Osteoblast (primary cell): Measurements from ENCODE around the gene PSMD10. TPM values are rescaled to one million over a fixed set of nuclear protein-coding genes. Genes with fewer than 3 reads are reported as not detected.

ENCODE experiments used
- DNase-seq: peaks from one replicate; pipeline ENCODE4 v3.0.0; 2011; ENCODE audit warnings: low spot score, mixed read lengths; ENCODE audit not compliant: insufficient read length; ENCODE audit errors: missing footprints
- H2AFZ ChIP-seq: 2 replicates; pipeline ENCODE4 v1.6.0; 2011; ENCODE audit warnings: mild to moderate bottlenecking, low read length
- H3K27ac ChIP-seq: 2 replicates; pipeline ENCODE4 v1.5.1; 2011; ENCODE audit warnings: mild to moderate bottlenecking, low read depth, low read length, moderate library complexity
- H3K27me3 ChIP-seq: 2 replicates; pipeline ENCODE4 v1.6.0; 2012; ENCODE audit warnings: mild to moderate bottlenecking, control low read depth, inconsistent platforms, low read length, moderate library complexity; ENCODE audit not compliant: insufficient read depth
- H3K36me3 ChIP-seq: 2 replicates; pipeline ENCODE4 v1.5.1; 2011; ENCODE audit warnings: mild to moderate bottlenecking, low read length, control low read depth, moderate library complexity; ENCODE audit not compliant: insufficient read depth
- H3K4me1 ChIP-seq: 2 replicates; pipeline ENCODE4 v1.5.1; 2011; ENCODE audit warnings: mild to moderate bottlenecking, low read length, control low read depth, moderate library complexity; ENCODE audit not compliant: insufficient read depth
- H3K4me2 ChIP-seq: 2 replicates; pipeline ENCODE4 v1.6.0; 2011; ENCODE audit warnings: mild to moderate bottlenecking, low read length; ENCODE audit not compliant: insufficient read depth
- H3K4me3 ChIP-seq: fragments of 200-600 bp; sonication (generic); 3 replicates; pipeline ENCODE4 v1.5.1; 2012; ENCODE audit warnings: mild to moderate bottlenecking, low read length, inconsistent platforms; ENCODE audit not compliant: insufficient read depth
- H3K79me2 ChIP-seq: 2 replicates; pipeline ENCODE4 v1.6.0; 2012; ENCODE audit warnings: mild to moderate bottlenecking, low read length, control low read depth, inconsistent platforms; ENCODE audit not compliant: insufficient read depth
- H3K9me3 ChIP-seq: 2 replicates; pipeline ENCODE4 v1.5.1; 2011; ENCODE audit warnings: low read depth, low read length, control low read depth
- H4K20me1 ChIP-seq: 2 replicates; pipeline ENCODE4 v1.6.0; 2012; ENCODE audit warnings: mild to moderate bottlenecking, low read length, control low read depth; ENCODE audit not compliant: insufficient read depth
- total RNA-seq: library from RNA; depleted of rRNA; stranded (reverse); fragments of >200 nt; gene quantifications from 2 replicates; pipeline ENCODE4 v1.2.3, GENCODE V29; 2012
- TF ChIP-seq, protein P1 (sequence below): IDR thresholded peaks from 2 replicates; pipeline ENCODE4 v1.5.1; 2011; ENCODE audit warnings: mild to moderate bottlenecking, low read depth, low read length, moderate library complexity; ENCODE audit errors: extremely low read depth

PSMD10 gene
- total RNA-seq, 1 donor: 60.8 TPM

DNA sequence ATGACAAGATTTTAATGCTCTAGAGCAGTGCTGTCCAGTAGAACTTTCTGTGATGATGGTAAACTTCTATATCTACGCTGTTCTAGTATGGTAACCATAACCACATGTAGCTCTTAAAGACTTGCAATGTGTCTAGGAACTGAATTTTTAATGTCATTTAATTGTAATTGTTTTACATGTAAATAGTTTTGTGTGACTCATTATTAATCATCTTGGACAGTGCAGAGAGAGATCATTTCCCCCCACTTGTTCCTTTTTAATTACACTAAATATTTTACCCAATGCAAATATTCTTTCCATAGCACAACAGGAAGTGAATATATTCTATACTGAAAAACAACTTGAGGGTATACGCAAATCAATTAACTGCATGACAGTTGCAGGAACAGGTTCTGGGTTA lies 6.0 kb upstream of the PSMD10 start:
- no peaks in the 10 kb centered on the region for H3K79me2 ChIP-seq
- H3K4me1 ChIP-seq: no peaks in the 10 kb centered on the region
- TF ChIP-seq, protein P1, sequence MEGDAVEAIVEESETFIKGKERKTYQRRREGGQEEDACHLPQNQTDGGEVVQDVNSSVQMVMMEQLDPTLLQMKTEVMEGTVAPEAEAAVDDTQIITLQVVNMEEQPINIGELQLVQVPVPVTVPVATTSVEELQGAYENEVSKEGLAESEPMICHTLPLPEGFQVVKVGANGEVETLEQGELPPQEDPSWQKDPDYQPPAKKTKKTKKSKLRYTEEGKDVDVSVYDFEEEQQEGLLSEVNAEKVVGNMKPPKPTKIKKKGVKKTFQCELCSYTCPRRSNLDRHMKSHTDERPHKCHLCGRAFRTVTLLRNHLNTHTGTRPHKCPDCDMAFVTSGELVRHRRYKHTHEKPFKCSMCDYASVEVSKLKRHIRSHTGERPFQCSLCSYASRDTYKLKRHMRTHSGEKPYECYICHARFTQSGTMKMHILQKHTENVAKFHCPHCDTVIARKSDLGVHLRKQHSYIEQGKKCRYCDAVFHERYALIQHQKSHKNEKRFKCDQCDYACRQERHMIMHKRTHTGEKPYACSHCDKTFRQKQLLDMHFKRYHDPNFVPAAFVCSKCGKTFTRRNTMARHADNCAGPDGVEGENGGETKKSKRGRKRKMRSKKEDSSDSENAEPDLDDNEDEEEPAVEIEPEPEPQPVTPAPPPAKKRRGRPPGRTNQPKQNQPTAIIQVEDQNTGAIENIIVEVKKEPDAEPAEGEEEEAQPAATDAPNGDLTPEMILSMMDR: no peak

DNA sequence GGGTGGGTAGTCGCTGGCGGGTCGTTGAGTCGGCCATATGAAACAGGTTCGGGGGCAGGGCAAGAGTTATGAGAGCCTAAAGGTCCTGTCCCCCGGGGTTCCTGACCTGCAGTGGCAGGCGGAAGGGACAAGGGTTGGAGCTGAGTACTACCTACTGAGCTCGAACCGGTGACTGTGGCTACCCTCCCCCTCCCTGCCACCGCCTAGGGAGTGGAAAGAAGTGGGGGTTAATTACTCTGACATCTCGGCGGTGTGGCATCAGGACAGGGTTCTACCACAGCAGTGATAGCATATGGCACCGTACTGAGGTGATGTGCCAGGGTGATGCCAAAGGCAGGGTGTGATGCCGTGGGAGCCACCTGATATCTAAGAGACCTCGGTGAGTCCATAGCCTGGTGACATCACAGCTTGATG lies 543 bp upstream of the PSMD10 start:
- H3K27ac ChIP-seq: no peak overlapping the region

More for the DNA sequence above, 6.0 kb upstream of the PSMD10 start:
- Histone ChIP-seq H3K4me2 (no peak overlapping the region), H3K4me3 (no peak overlapping the region), H3K27me3 (peaks cover 5% of the 10 kb centered on the region), H3K27ac (no peak overlapping the region), H4K20me1 (no peaks in the 10 kb centered on the region), H3K36me3 (no peaks in the 10 kb centered on the region), H3K9me3 (no peaks in the 10 kb centered on the region), H2AFZ (no peak overlapping the region)
- no peak for DNase-seq

DNA sequence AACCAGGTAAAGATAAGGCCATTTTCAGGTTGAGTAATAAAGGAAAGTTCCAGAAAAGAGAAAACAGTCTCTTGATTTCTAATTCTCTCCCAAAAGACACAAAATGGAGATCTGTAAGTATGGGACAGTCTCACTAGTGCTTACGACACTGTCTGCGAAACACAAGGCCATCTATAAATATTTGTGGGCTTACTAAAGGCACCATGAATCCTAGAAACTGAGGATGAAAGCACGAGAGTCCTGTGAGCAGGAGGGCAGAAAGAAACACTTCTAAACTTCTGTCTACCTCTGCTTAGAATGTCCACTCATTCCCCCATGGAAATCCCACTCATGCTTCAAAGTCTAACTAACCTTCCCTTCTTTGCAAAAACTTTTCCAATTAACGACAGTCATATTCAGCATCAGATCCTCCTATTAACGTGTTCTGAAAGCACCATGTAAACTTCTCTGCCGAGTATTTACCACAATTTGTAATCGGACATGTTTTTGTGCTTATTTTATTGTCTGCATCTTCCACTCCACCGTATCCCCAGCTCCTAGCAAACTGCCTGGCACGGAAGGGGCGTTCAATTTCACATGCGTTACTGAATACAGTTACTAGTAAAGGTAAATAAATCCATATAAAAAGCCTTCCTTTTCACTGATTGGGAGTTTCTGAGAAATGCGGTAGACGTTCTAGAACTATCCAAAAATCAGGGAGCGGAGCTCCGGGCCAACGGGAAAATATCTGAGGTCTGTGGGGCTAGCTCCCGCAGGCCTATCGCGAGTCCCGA lies 665 bp downstream of the PSMD10 start:
- H2AFZ ChIP-seq: peak overlapping the region; percentile 79
- TF ChIP-seq, protein P1: no peak
- peaks cover 18% of the 10 kb centered on the region for H3K79me2 ChIP-seq
- H3K4me3 ChIP-seq: peak overlapping the region; percentile 72
- peaks cover 2% of the 10 kb centered on the region for H3K27me3 ChIP-seq
- peak overlapping the region; percentile 86 for H3K27ac ChIP-seq
- H3K9me3 ChIP-seq: no peaks in the 10 kb centered on the region
- no peaks in the 10 kb centered on the region for H3K4me1 ChIP-seq
- H4K20me1 ChIP-seq: no peaks in the 10 kb centered on the region
- peak overlapping the region; percentile 75 for H3K4me2 ChIP-seq
- peaks cover 7% of the 10 kb centered on the region for H3K36me3 ChIP-seq
- DNase-seq: no peak

More for the DNA sequence above, 543 bp upstream of the PSMD10 start:
- Histone ChIP-seq H3K4me3 (peak overlapping the region; percentile 72), H2AFZ (peak overlapping the region; percentile 80), H3K4me2 (peak overlapping the region; percentile 76), H4K20me1 (no peaks in the 10 kb centered on the region), H3K79me2 (peaks cover 18% of the 10 kb centered on the region), H3K4me1 (no peaks in the 10 kb centered on the region), H3K9me3 (no peaks in the 10 kb centered on the region), H3K27me3 (peaks cover 2% of the 10 kb centered on the region), H3K36me3 (peaks cover 2% of the 10 kb centered on the region)
- no peak for DNase-seq
- TF ChIP-seq, protein P1: no peak

DNA sequence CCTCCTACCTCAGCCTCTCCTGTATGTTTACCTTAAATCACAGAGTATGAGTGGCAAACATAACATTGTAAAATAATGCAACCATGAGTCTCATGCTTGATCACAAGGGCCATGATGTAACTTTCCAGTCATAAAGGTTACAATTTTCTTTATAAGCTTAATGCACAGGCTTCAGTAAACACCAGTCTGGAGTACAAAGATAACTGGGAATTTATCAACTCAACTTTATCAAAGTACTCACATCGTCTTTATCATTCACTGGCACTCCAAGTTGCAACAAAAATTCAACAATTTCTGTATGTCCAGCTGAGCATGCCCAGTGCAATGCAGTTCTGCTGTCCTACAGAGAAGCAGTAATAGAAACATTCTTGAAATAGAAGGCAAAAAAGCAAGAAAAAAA lies 2.8 kb downstream of the PSMD10 start:
- H3K4me2 ChIP-seq: no peak overlapping the region
- H3K27me3 ChIP-seq: peaks cover 6% of the 10 kb centered on the region
- no peaks in the 10 kb centered on the region for H3K9me3 ChIP-seq
- H3K79me2 ChIP-seq: peaks cover 18% of the 10 kb centered on the region
- H3K27ac ChIP-seq: no peak overlapping the region
- H2AFZ ChIP-seq: no peak overlapping the region
- TF ChIP-seq, protein P1: no peak
- H3K36me3 ChIP-seq: peaks cover 7% of the 10 kb centered on the region
- no peak for DNase-seq
- no peak overlapping the region for H3K4me3 ChIP-seq
- no peaks in the 10 kb centered on the region for H4K20me1 ChIP-seq
- H3K4me1 ChIP-seq: no peaks in the 10 kb centered on the region
